Gastroesophageal sphincter (tissue), 4 donors: ENCODE results near the gene HES3. TPM values are rescaled to one million over a fixed set of nuclear protein-coding genes. Genes with fewer than 3 reads are reported as not detected.
A peak's percentile ranks its signal among the peaks of the same experiment; 100 is the strongest.

Source experiments
- ATAC-seq: fragments of 150-250 bp; one replicate; pipeline ENCODE4 v1.9.1; 2016; ENCODE audit warnings: mild to moderate bottlenecking, moderate library complexity
- H3K27ac ChIP-seq, 4 donors: fragments of 200-600 bp; sonication (generic) in 3 of 4; 1 replicate in 3 of 4; 2 replicates in 1 of 4; pipeline ENCODE4 v1.5.1; 2016 to 2019
- H3K27me3 ChIP-seq: fragments of 200-600 bp; sonication (generic); one replicate; pipeline ENCODE4 v1.5.1; 2019
- H3K36me3 ChIP-seq, 2 donors: fragments of 200-600 bp; sonication (generic); one replicate each; pipeline ENCODE4 v1.5.1; 2019; ENCODE audit warnings: control low read depth in 1 of 2
- H3K4me1 ChIP-seq, 3 donors: fragments of 200-600 bp; sonication (generic); 1 replicate in 2 of 3; 2 replicates in 1 of 3; pipeline ENCODE4 v1.5.1; 2016 to 2019; ENCODE audit warnings: control low read depth in 2 of 3
- H3K4me3 ChIP-seq, 2 donors: fragments of 200-600 bp; sonication (generic); one replicate each; pipeline ENCODE4 v1.5.1; 2019; ENCODE audit warnings: mild to moderate bottlenecking in 1 of 2, moderate library complexity in 1 of 2
- H3K9me3 ChIP-seq, 3 donors: fragments of 200-600 bp; sonication (generic); one replicate each; pipeline ENCODE4 v1.5.1; 2017 to 2019; ENCODE audit warnings: control low read depth in 2 of 3
- EP300 ChIP-seq: sonication (generic); formaldehyde crosslinking; IDR thresholded peaks from one replicate; pipeline ENCODE4 v1.6.1; 2017; ENCODE audit warnings: antibody characterized with exemption, mild to moderate bottlenecking
- POLR2A ChIP-seq, 2 donors: fragments of 450-650 bp; IDR thresholded peaks; one replicate each; pipeline ENCODE4 v1.6.1; 2017; ENCODE audit warnings: antibody characterized with exemption in 2 of 2, mild to moderate bottlenecking in 2 of 2, moderate library complexity in 1 of 2
- POLR2AphosphoS5 ChIP-seq: sonication (generic); formaldehyde crosslinking; IDR thresholded peaks from one replicate; pipeline ENCODE4 v1.6.1; 2017; ENCODE audit warnings: antibody characterized with exemption
- WGBS, 2 donors: methylation state at CpG; one replicate each; pipeline ENCODE4 v1.1.5; 2018; ENCODE audit warnings: low coverage in 1 of 2; 5-methylcytosine and 5-hydroxymethylcytosine counted together
- total RNA-seq, 4 donors: library from RNA; depleted of rRNA; stranded (reverse); fragments of >200 nt; gene quantifications; one replicate each; pipeline ENCODE4 v1.1.0, GENCODE V29; 2016
- TF ChIP-seq, protein P1 (sequence below), 4 experiments: fragments of 200-600 bp in 2 of 4; fragments of 450-650 bp in 2 of 4; sonication (generic) in 1 of 4; IDR thresholded peaks; one replicate each; pipeline ENCODE4 v1.5.1; 2017 to 2019; ENCODE audit warnings: antibody characterized with exemption in 4 of 4, mild to moderate bottlenecking in 2 of 4, moderate library complexity in 2 of 4

The HES3 gene
- total RNA-seq, 4 donors from 2014 or later: not detected

- H3K4me1 ChIP-seq: peaks cover 4 to 53% (median 26%) of the 10 kb centered on the region in 3 donors
These were observed 43.7 kb upstream of the HES3 start for GRCh38 chr1:6200188-6200809.

DNA sequence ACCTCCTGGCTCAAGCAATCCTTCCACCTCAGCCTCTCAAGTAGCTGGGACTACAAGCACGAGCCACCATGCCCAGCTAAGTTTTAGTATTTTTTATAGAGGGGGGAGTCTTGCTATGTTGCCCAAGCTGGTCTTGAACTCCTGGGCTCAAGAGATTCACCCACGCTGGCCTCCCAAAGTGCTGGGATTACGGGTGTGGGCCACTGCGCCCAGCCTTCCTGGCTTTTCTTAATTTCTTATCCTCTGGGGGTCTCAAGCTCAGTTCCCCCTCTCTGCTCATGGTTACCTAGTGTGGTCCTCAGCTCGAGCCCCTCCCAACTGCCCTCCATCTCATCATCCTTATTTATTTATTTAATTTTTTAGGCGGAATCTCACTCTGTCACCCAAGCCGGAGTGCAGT lies 41.7 kb upstream of the HES3 start:
- ATAC-seq: no peak
- peaks cover 4 to 54% (median 33%) of the 10 kb centered on the region in 3 donors for H3K4me1 ChIP-seq
- peaks cover 0 to 3% of the 10 kb centered on the region in 2 donors for H3K36me3 ChIP-seq
- H3K9me3 ChIP-seq: no peaks in the 10 kb centered on the region
- H3K27ac ChIP-seq: no peak overlapping the region
- WGBS, 2 donors: 77 to 90% methylated on average over 2 to 7 of the region's 7 CpGs
- H3K4me3 ChIP-seq: no peak overlapping the region
- TF ChIP-seq, protein P1, sequence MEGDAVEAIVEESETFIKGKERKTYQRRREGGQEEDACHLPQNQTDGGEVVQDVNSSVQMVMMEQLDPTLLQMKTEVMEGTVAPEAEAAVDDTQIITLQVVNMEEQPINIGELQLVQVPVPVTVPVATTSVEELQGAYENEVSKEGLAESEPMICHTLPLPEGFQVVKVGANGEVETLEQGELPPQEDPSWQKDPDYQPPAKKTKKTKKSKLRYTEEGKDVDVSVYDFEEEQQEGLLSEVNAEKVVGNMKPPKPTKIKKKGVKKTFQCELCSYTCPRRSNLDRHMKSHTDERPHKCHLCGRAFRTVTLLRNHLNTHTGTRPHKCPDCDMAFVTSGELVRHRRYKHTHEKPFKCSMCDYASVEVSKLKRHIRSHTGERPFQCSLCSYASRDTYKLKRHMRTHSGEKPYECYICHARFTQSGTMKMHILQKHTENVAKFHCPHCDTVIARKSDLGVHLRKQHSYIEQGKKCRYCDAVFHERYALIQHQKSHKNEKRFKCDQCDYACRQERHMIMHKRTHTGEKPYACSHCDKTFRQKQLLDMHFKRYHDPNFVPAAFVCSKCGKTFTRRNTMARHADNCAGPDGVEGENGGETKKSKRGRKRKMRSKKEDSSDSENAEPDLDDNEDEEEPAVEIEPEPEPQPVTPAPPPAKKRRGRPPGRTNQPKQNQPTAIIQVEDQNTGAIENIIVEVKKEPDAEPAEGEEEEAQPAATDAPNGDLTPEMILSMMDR (IDR thresholded peaks at IDR 0.05): no peak
- TF ChIP-seq POLR2AphosphoS5: no peak
- no peak for TF ChIP-seq EP300
- no peak for TF ChIP-seq POLR2A (IDR thresholded peaks at IDR 0.05)
- peaks cover 10% of the 10 kb centered on the region for H3K27me3 ChIP-seq

More at GRCh38 chr1:6200188-6200809, 43.7 kb upstream of the HES3 start:
- WGBS, 2 donors: 50 to 60% methylated on average over 2 to 7 of the region's 10 CpGs
- no peaks in the 10 kb centered on the region for H3K9me3 ChIP-seq
- H3K27me3 ChIP-seq: no peaks in the 10 kb centered on the region
- peak overlapping the region; percentile 41 to 59 for H3K4me3 ChIP-seq
- no peak for ATAC-seq
- TF ChIP-seq, protein P1 (IDR thresholded peaks at IDR 0.05): no peak
- no peak for TF ChIP-seq POLR2A (IDR thresholded peaks at IDR 0.05)
- no peak for TF ChIP-seq POLR2AphosphoS5
- no peak for TF ChIP-seq EP300
- H3K36me3 ChIP-seq: peaks cover 0 to 23% of the 10 kb centered on the region in 2 donors
- H3K27ac ChIP-seq: peak overlapping the region; percentile 72 to 86 (median 82)

GRCh38 chr1:6205849-6206519 lies 38.0 kb upstream of the HES3 start, which contains the start of gene RNF207:
RNF207 (plus strand) TSS chr1:6206119; CDS start chr1:6206536, 417 bp downstream.
- Histone ChIP-seq H3K9me3 (no peaks in the 10 kb centered on the region), H3K4me3 (peak within 1 kb of the TSS; percentile 55 to 56), H3K27me3 (peaks cover 17% of the 10 kb centered on the region), H3K4me1 (peaks cover 0 to 52% (median 23%) of the 10 kb centered on the region in 3 donors), H3K27ac (peak within 1 kb of the TSS; percentile 19 to 87 (median 80)), H3K36me3 (peaks cover 0 to 11% of the 10 kb centered on the region in 2 donors)
- no CpG with 5 or more reads among the region's 66 CpGs for WGBS, 2 donors
- peak; percentile 76 for ATAC-seq
- TF ChIP-seq POLR2AphosphoS5: peak; percentile 30
- TF ChIP-seq POLR2A (IDR thresholded peaks at IDR 0.05): peak; percentile 46 to 54
- TF ChIP-seq, protein P1 (IDR thresholded peaks at IDR 0.05): peak in 1 of 4 experiments; percentile 5
- no peak for TF ChIP-seq EP300

GRCh38 chr1:6206520-6206855 lies 37.5 kb upstream of the HES3 start:
- H3K4me3 ChIP-seq: peak overlapping the region; percentile 55 to 56
- H3K27ac ChIP-seq: peak overlapping the region in 3 of 4 donors; percentile 77 to 87 (median 82)
- no CpG with 5 or more reads among the region's 25 CpGs for WGBS, 2 donors
- ATAC-seq: no peak
- H3K27me3 ChIP-seq: peaks cover 17% of the 10 kb centered on the region
- no peaks in the 10 kb centered on the region for H3K9me3 ChIP-seq
- H3K4me1 ChIP-seq: peaks cover 0 to 52% (median 23%) of the 10 kb centered on the region in 3 donors
- peaks cover 0 to 12% of the 10 kb centered on the region in 2 donors for H3K36me3 ChIP-seq
- TF ChIP-seq POLR2A (IDR thresholded peaks at IDR 0.05) (no peak), EP300 (no peak), POLR2AphosphoS5 (no peak)
- TF ChIP-seq, protein P1 (IDR thresholded peaks at IDR 0.05): no peak
